ENCODE measurements around the gene FAM193A. TPM values are rescaled to one million over a fixed set of nuclear protein-coding genes. Genes with fewer than 3 reads are reported as not detected.

FAM193A gene
- polyA plus RNA-seq, 1 donor (not counting 4 experiments of a cell fraction or from before 2014, with no cell fraction given), result 3.6 TPM

GRCh38 chr4:2698504-2698903 is 162.1 kb downstream of the FAM193A start:
- Histone ChIP-seq H3K9me1 (ENCODE audit: control insufficient read depth, extremely low read depth, insufficient read depth, low read length) (no peaks in the 10 kb centered on the region), H3K4me1 (ENCODE audit: control insufficient read depth, extremely low read depth, insufficient read depth, low read length) (peaks cover 3% of the 10 kb centered on the region), H3K79me2 (ENCODE audit: control insufficient read depth, insufficient read depth, low read length) (no peaks in the 10 kb centered on the region), H3K4me3 (ENCODE audit: control insufficient read depth in 2 of 3, extremely low read depth in 1 of 3, insufficient read depth in 2 of 3, low read depth in 1 of 3, low read length in 3 of 3) (no peak overlapping the region), H4K20me1 (ENCODE audit: control insufficient read depth, extremely low read depth, insufficient read depth, low read length) (no peaks in the 10 kb centered on the region), H2AFZ (ENCODE audit: control insufficient read depth, low read length) (no peak overlapping the region), H3K36me3 (ENCODE audit: control insufficient read depth in 2 of 2, extremely low read depth in 1 of 2, insufficient read depth in 2 of 2, low read length in 2 of 2) (peaks cover 55 to 57% of the 10 kb centered on the region in 2 experiments), H3K27me3 (ENCODE audit: control insufficient read depth, extremely low read depth, insufficient read depth, low read length) (no peaks in the 10 kb centered on the region), H3K4me2 (ENCODE audit: control insufficient read depth, extremely low read depth, insufficient read depth, low read depth, low read length) (no peak overlapping the region), H3K27ac (ENCODE audit: control insufficient read depth, insufficient read depth, low read length) (no peak overlapping the region), H3K9ac (ENCODE audit: control insufficient read depth, extremely low read depth, insufficient read depth, low read length) (no peak overlapping the region), H3K9me3 (ENCODE audit: control insufficient read depth, low read depth, low read length) (no peaks in the 10 kb centered on the region)
- DNase-seq (ENCODE audit: low read depth, low spot score) (no peak), FAIRE-seq (no peak)
- dilution Hi-C loops (cut with MboI; ENCODE audit: extremely low pct_ligation_motif_present, low sequenced_read_pairs), result no loop called here
- no peak for TF ChIP-seq CTCF (optimal IDR thresholded peaks at IDR 0.05 in 1 of 3, IDR thresholded peaks at IDR 0.05 in 1 of 3, conservative IDR thresholded peaks at IDR 0.05 in 1 of 3; ENCODE audit: extremely low read depth in 1 of 3, insufficient read depth in 2 of 3, low read length in 3 of 3)
- TF ChIP-seq EZH2 (IDR thresholded peaks at IDR 0.05; ENCODE audit: low read length), result no peak

- FAIRE-seq (no peak), DNase-seq (ENCODE audit: low read depth, low spot score) (no peak)
- Histone ChIP-seq H3K36me3 (ENCODE audit: control insufficient read depth in 2 of 2, extremely low read depth in 1 of 2, insufficient read depth in 2 of 2, low read length in 2 of 2) (peaks cover 52 to 56% of the 10 kb centered on the region in 2 experiments), H3K4me3 (ENCODE audit: control insufficient read depth in 2 of 3, extremely low read depth in 1 of 3, insufficient read depth in 2 of 3, low read depth in 1 of 3, low read length in 3 of 3) (no peak overlapping the region), H3K4me2 (ENCODE audit: control insufficient read depth, extremely low read depth, insufficient read depth, low read depth, low read length) (no peak overlapping the region), H3K27me3 (ENCODE audit: control insufficient read depth, extremely low read depth, insufficient read depth, low read length) (no peaks in the 10 kb centered on the region), H4K20me1 (ENCODE audit: control insufficient read depth, extremely low read depth, insufficient read depth, low read length) (no peaks in the 10 kb centered on the region), H3K9ac (ENCODE audit: control insufficient read depth, extremely low read depth, insufficient read depth, low read length) (no peak overlapping the region), H3K9me1 (ENCODE audit: control insufficient read depth, extremely low read depth, insufficient read depth, low read length) (no peaks in the 10 kb centered on the region), H3K79me2 (ENCODE audit: control insufficient read depth, insufficient read depth, low read length) (no peaks in the 10 kb centered on the region), H2AFZ (ENCODE audit: control insufficient read depth, low read length) (no peak overlapping the region), H3K9me3 (ENCODE audit: control insufficient read depth, low read depth, low read length) (no peaks in the 10 kb centered on the region), H3K4me1 (ENCODE audit: control insufficient read depth, extremely low read depth, insufficient read depth, low read length) (peaks cover 3% of the 10 kb centered on the region), H3K27ac (ENCODE audit: control insufficient read depth, insufficient read depth, low read length) (no peak overlapping the region)
- dilution Hi-C loops (cut with MboI; ENCODE audit: extremely low pct_ligation_motif_present, low sequenced_read_pairs), result no loop called here
- TF ChIP-seq CTCF (optimal IDR thresholded peaks at IDR 0.05 in 1 of 3, IDR thresholded peaks at IDR 0.05 in 1 of 3, conservative IDR thresholded peaks at IDR 0.05 in 1 of 3; ENCODE audit: extremely low read depth in 1 of 3, insufficient read depth in 2 of 3, low read length in 3 of 3) (no peak), EZH2 (IDR thresholded peaks at IDR 0.05; ENCODE audit: low read length) (no peak)
These were observed 162.6 kb downstream of the FAM193A start for GRCh38 chr4:2698951-2699505.
